CD4-positive, alpha-beta T cell treated with Interleukin-15 for 4 hours (primary cell): ENCODE data around the gene DSCAM.
"Not testable (repeated sequence)": the region's sequence is repeated elsewhere in the genome, so short reads cannot be mapped to it uniquely, and the experiment has no call there.

Experiments
- DNase-seq: peaks from one replicate; pipeline ENCODE4 v3.0.0-alpha.2; 2020; ENCODE audit warnings: low spot score

DSCAM gene

DNA sequence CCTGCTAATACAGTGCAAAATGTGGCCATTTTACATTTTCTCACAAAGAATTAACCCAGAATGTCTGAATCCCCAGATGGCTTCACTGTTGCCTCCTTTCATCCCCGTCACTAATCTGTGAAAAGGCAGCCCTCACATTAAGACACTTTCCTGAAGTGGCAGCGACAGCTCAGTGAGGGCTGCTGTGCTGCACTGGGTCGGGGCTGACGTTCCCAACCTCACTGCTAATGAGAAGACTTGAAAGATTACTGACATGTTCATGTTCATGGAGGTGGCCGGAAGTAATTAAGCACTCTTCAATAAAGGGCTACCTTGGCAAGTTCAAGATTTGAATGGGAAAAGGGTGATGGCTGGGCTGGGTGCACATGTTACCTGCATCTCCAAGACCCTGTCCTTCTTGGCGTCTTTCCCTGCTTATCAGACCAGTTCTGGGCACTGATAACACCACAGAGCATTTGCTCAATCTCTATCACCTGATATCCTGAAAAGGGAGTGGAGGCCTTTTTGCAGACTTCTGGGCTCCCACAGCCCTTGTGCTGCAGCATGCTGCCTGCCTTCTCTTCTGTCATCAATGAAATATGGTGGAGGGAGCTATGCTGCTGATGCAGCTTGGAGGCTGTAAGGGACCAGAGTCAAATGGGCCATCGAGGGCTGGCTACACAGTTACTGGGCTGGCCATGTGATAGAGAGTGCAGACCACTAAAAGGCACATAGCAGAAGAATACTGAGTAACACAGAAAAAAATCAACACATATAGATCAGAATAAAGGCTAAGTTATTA lies 596.3 kb downstream of the DSCAM start:
- DNase-seq, result no peak

DNA sequence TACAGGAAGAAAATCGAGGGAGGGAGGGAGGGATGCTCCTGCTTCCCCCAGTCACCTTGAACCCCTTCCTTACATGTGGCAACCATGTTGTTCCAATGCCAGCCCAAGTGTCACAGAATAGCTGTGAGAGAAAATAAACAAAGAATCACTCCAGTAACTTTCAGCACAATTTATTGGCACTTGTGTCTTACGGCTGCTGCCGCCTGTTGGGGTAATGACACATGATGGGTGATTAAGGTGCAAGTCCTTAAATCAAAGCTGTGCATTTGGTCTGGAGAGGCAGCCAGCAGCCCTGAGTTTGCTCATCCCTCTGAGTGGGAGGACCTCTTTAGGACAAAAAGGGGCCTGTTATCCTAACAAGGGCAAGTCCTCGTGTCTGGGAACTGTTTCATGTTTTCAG lies 602.0 kb downstream of the DSCAM start:
- no peak for DNase-seq

DNA sequence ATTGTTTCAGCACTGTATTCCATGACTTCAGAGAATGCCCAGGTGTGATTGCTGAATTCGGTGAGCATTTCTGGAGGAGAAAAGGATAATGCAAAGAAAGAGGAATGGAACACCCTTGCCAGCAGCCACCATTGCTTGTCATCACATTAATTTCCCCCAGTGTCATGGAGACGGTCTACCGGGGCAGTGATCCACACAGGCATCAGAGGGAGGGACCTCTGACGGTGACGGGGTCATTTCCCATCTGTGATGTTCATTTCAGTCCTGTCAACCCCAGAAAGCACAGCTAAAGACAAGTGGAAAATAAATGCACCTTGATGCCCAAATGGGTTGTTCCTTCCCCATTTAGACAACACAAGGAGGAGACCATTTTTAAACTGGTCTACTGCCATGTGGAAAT lies 603.3 kb downstream of the DSCAM start:
- no peak for DNase-seq

DNA sequence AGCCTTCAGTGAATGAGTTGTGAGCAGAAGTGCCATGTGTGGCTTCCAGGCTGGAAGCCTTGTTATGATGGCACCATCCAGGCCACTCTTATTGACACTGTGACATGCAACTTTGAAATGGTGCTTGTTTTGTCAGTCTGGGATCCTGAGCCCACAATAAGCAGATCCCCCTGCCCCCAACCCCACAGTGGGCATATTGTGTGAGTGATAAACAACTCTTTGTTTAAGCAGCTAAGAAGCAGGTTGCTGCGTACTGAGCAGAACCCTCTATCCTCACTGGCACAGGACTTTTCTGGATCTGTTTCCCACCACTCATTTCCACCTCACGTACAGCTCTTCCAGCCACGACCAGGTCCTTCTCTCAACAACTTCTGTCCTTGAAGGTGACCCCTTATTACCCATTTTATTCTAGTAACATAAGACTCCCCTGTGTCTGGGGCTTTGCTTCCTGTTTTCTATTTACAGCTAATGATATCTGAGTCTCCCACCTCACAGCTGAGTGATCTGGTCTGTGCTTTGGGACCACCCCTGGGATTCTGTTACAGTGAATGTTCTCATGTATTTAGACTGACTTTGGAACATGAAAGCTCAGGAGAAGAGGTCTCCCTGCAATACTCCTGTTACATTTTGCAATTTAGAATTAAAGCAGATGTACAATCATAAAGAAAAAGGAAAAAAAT lies 604.2 kb downstream of the DSCAM start:
- no peak for DNase-seq

DNA sequence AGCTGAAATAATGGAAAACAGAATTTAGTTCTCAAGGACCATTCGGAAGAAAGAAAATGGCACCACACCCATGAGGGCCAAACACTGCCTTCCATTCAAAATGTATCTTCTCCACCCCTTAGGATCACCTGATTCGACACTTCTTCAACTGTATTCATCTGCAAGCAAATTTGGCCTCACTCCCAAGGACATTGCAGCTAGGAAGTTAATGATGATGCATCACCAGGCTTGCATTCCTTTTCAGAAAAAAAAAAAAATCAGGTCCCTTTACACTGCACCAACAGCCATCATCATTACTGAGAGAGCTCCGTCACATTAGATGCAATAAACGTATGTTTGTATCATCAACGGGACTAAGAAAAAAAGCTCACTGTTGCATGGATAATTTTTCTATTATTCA lies 611.4 kb downstream of the DSCAM start:
- no peak for DNase-seq

DNA sequence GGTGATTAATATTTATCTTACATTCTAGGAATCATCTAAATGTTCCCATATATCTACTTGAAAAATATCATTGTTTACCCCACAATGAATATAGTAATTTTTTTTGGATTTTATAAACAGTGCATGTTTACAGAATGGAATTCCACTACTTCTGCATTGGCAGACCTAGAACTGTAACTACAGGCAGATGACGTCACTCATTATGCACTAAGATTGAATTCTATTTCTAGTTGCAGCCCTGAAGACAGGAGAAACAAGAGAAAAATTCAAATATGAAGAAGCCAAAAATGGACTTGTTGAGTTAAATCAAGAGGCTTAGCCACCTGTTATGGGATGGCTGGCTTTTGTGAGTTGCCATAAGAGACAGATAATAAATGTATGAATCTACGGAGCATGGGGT lies 615.0 kb downstream of the DSCAM start:
- no peak for DNase-seq

DNA sequence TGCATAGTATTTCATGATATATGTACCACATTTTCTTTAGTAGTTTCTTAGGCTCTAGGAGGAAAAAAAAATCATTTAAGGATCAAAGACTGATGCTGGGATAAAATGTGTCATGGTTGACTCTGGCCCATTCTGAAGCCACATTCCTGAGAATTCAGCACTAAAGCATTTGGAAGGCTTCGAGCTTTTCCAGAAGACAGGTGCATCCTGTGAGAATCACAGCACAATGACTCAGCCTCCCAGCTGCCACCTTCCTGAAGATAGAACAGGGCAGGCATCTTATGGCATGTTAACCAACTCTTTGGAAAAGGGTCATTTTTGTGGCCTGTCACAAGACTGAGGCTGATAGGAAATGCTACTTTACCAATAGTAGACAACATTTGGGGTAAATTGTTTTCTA lies 619.9 kb downstream of the DSCAM start:
- DNase-seq, result no peak

DNA sequence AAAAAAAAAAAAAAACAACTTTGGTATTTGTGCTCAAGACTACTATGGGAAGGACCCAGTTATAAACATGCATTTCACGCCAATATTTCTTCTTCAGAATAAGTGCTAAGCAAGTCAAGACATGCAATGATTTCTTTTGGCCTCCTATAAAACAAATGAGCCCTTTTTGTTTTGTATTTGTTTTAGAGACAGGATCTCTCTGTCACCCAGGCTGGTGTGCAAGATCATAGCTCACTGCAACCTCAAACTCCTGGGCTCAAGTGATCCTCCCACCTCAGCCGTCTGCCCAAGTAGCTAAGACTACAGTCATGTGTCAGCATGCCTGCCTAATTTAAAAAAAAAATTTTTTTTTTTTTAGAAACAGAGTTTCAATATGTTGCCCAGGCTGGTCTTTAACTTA lies 631.0 kb downstream of the DSCAM start:
- no peak for DNase-seq

DNA sequence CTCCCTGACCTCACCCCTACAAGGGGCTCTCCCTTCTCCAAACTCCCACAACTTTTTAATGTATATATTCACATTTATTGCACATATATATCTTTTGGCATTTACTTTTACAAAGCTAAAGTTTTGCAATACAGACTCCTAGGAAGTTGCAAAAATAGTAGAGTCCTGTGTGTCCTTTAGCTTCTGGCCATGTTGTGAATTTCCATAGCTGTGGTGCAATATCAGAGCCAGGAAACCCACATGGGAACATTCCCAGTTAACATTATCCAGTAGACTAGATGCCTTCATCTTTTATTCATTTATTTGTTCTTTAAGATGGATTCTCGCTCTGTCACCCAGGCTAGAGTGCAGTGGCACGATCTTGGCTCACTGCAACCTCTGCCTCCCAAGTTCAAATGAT lies 636.7 kb downstream of the DSCAM start:
- no peak for DNase-seq

DNA sequence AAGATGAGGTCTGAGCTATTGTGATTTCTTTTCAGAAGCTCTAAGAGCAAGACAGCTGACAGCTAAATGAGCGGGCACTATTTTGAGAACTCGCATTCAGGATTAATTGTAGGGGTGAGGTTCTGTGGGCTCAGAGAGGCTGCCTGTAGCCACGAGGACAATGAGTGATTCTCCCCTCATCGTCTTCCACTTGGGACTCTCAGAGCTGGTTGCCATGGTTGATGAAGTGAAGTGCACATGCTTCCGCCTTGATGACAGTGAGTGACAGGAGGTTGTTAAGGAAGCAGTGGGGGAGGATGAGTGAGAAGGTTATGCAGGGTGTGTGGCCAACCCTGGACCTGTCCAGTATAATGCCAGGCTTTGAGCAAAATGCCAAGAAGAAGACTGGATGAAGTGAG lies 638.0 kb downstream of the DSCAM start:
- DNase-seq, result no peak

DNA sequence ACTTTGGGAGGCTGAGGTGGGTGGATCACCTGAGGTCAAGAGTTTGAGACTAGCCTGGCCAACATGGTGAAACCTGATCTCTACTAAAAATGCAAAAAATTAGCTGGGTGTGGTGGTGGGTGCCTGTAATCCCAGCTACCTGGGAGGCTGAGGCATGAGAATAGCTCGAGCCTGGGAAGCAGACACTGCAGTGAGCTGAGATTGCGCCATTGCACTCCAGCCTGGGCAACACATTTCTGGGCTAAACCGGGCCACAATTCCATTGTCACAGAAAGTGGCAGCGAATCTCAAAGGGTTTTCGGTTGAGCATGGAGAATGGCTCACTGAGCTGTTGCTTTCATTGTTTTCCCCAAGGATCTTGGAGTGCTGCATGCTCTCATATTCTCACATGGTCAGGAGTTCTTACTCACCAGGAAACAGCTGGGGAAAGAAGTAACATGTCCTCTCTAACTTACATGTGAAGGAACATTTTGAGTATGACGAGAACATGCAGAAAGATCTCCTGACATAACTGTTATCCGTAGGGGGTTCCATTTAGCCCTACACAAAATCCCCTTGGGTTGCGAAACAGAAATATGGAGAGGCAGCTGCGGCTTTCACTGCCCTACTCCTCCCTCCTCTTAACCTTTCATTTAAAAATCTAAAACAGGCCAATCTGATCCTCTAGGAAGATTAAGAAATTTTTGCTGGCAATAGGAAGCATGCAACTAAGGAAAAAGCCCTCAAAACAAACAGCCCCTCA lies 638.6 kb downstream of the DSCAM start:
- DNase-seq, result no peak

DNA sequence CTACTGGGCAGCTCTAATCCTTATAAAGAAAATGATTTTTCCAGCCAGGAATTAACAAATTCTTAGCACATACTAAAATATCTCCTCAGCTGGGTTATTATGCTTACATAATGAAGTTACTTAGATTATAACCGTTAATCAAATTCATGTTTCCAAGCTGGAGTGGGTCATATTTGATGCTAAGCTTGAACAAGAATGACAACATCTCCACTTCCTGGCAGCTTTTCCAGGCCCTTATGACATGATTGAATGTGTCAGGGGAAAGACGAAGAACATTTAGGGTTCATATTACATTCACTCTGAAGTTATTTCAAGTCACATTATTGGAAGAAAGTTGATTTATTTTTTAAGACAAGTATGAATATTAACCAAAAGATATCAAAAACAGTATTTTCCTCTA lies 646.0 kb downstream of the DSCAM start:
- DNase-seq, result no peak

DNA sequence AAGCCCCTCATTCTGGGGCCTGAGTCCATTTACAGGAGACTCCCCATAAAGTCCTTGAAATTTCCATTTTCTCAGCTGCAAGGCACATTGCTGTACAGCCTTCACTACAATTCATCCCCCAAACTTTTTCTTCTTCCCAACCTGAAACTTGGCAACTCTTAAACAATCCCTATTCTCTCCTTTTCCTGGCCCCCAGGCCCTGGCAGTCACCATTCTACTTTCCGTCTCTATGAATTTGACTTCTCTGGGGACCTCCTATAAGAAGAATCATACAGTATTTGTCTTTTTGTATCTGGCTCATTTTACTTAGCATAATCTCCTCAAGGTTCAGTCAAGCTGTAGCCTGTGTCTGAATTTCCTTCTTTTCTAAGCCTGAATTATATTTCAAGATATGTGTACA lies 646.8 kb downstream of the DSCAM start:
- no peak for DNase-seq

DNA sequence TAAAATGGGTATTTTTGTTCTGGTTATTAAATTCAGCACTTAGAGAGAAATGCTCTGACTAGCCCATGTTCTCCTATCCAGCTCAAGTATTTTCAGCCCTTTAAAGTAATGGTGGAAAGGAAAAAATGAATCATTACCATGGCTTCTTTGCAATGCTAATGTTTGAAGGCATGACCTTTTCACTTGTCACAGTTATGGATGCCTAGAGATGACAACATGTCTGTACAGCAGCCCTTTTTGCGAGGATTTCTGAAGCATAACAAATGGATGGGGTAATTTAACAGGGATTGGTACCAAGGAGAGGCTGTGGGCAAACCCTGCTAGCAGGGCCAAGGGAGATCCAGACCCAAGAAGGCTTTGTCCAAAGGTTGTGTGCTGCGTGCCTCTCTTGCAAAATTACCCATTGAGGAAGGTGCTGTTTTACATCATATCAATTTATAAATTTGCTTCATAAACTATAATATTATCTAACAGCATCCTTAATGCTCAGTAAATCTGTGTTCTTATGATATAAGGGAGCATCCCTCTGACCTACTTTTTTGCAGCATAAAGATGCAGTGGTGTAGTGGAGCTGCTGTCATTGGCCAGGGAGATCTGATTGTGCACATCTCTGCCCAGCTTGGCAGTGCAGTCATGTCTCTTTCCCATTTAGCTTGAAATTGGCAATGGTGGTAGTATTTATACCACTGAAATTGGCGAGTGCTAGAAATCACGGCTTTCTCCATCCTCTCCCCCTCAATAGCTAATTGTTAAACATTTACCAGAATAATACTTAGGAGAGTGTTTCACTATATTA lies 652.6 kb downstream of the DSCAM start:
- no peak for DNase-seq

DNA sequence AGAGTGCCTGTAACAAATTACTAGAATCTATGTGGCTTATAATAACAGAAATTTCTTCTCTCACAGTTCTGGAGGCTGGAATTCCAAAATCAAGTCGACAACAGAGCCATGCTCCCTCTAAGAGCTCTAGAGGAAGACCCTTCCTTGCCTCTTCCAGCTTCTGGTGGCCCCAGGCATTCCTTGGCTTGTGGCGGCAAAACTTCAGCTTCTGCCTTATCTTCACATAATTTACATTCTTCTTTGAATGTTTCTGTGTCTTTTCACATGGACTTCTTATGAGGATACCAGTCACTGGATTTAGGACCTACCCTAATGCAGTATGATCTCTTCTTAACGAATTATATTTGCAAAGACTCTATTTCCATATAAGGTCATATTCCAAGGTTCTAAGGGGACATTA lies 655.3 kb downstream of the DSCAM start:
- no peak for DNase-seq

DNA sequence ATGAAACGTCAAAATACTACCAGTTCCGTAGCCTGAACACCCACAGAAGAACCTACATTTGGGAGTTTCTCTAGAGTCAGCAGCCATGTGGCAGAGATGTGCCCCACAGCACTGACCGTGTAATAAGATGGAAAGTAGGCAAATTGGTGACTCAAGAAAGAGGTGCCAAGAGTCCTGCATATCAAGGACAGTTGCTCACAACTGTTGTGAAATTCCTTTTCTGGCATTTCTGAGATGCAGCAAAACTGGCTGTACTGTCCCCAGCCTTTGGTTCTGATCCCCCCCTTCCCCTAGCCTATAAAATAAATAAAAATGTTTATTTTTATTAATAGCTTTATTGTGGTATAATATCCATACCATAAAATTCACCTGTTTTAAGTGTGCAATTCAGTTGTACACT lies 655.8 kb downstream of the DSCAM start:
- no peak for DNase-seq

DNA sequence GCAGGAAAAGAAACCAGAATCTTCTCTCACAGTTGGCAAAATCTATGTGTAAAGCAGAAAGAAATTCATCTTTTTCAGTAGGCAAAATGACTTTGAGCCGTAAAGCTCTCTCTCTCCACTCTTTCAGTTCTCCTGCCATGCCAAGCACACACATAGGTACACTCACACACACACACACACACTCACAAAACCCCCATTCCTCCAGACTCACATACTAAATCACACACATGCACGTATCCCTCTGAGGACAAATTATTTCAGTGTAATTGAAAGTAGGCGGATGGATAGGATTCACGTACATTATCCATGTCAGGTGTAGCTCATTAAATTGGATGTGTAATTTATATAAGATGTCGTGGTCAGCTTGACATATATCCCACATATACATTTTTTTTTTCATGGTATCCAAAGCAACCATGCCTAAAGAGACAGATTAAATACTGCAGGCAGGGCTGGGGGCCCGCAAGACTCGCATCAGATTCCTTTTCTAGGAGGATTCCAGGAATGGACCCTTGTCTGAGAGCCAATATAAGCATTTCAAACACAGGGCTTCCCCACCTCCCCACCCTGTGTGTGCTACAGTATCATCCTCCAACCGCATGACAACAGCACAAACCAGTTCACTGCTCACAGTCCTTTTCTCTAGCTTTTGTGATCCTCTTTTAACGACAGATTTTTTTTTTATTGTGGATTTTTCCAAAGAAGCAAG lies 658.9 kb downstream of the DSCAM start:
- no peak for DNase-seq

DNA sequence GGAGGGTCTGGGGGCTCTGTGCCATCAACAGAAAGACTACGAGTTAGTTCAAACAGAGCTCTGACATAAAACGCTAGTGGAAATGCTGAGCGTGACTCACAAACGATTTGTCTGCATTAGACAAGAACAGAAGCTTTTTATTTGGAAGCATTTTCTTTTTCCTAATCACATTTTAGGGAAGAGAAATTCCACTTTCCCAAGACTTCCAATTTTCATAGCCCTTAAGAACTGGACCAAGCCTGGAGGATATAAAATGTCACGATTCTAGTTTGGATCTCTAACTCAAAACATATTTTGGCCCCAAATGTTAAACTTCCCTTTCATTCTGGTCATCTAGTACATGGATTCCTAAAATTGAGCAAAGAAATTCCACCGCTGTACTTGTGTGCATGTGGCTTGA lies 659.7 kb downstream of the DSCAM start:
- no peak for DNase-seq

DNA sequence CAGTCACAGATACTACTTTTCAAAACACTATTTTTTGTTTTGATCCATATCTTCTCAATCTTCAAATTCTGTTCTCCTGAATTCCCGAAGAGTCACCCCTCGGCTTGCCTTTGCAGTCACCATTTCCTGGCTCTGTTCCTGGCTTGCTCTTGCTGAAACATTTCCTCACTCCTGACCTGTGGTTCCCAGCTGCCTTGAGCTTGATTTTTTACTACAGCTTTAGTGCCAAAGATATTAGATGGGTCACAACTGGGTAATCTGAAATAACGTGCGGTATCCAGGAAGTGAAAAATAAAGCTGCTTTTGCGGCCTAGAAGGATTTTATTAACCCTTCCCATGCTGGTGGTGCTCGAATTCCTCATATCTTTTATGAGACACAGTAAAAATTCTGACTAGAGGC lies 660.9 kb downstream of the DSCAM start:
- no peak for DNase-seq

DNA sequence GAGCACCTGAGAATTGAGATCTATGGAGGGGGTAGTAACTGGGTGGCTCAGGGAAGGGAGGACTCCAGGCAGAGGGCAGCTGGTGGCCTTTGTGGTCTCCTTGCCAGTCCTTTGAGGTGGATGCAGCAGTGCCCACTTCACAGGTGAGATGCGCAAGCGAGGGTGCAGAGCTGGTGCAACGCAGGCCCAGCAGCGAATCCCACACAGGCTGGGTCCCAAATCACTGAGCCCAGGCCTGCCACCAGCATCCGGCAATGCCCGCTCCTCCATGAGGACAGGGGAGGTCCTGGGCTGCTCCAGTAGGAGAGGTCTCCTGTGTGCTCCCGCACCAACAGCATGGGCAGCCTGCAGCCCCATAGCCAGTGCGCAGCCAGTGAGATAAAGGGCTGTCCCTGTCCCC lies 661.8 kb downstream of the DSCAM start:
- DNase-seq, result no peak

DNA sequence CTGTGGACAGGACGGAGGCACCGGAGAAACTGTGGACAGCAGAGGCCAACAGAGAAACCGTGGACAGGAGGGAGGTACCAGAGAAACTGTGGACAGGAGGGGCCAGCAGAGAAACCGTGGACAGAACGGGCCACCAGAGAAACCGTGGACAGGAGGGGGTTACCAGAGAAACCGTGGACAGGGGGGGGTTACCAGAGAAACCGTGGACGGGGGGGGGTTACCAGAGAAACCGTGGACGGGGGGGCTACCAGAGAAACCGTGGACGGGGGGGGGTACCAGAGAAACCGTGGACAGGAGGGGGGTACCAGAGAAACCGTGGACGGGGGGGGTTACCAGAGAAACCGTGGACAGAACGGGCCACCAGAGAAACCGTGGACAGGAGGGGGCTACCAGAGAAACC lies 664.5 kb downstream of the DSCAM start:
- DNase-seq, result not testable (repeated sequence)

DNA sequence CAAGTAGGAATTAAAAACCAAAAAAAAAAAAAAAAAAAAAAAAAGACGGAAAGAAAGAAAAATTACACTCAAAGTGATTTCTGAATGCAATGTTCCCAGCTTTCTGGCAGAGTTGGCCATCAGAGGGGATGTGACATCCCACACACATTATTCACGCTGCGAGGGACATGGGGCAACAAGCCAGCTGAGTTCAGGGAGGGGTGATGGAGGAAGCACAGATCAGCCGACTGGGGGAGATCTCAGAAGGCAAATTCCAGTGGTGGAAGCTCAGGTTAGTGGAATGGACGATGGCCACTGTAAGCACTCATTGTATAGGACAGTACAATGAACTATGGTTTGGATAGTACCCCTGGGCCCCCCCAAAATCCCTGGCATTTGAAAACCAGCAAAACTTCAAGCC lies 667.8 kb downstream of the DSCAM start:
- DNase-seq, result no peak
